Measurements from ENCODE around the gene NAT16. TPM values are rescaled to one million over a fixed set of nuclear protein-coding genes. Genes with fewer than 3 reads are reported as not detected.
A peak's percentile ranks its signal among the peaks of the same experiment; 100 is the strongest.

NAT16 gene
- total and polyA plus RNA-seq, 2 of the 13 experiments (the other 11 are each of a cell fraction or from before 2014, with no cell fraction given) = 0.04 TPM; not detected in 1

GRCh38 chr7:101153969-101154692, 26.0 kb downstream of the NAT16 start, which contains the start of gene AP1S1 (continued):
- TF ChIP-seq, protein P1, sequence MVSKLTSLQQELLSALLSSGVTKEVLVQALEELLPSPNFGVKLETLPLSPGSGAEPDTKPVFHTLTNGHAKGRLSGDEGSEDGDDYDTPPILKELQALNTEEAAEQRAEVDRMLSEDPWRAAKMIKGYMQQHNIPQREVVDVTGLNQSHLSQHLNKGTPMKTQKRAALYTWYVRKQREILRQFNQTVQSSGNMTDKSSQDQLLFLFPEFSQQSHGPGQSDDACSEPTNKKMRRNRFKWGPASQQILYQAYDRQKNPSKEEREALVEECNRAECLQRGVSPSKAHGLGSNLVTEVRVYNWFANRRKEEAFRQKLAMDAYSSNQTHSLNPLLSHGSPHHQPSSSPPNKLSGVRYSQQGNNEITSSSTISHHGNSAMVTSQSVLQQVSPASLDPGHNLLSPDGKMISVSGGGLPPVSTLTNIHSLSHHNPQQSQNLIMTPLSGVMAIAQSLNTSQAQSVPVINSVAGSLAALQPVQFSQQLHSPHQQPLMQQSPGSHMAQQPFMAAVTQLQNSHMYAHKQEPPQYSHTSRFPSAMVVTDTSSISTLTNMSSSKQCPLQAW (CRISPR knock-in tag; IDR thresholded peaks at IDR 0.05) = no peak
- TF ChIP-seq RBM39 (IDR thresholded peaks at IDR 0.05; ENCODE audit: low read depth, low read length, poor library complexity, severe bottlenecking) (peak; percentile 93), ZFP41 (CRISPR knock-in tag; IDR thresholded peaks at IDR 0.05; ENCODE audit: borderline replicate concordance) (no peak), SMAD1 (CRISPR knock-in tag; IDR thresholded peaks at IDR 0.05; ENCODE audit: borderline replicate concordance, low read depth) (no peak), MZF1 (CRISPR knock-in tag; IDR thresholded peaks at IDR 0.05; ENCODE audit: borderline replicate concordance) (no peak), ARNT (IDR thresholded peaks at IDR 0.05) (no peak), POLR2G (IDR thresholded peaks at IDR 0.05; ENCODE audit: low read depth, low read length) (no peak), ZNF331 (CRISPR knock-in tag; IDR thresholded peaks at IDR 0.05) (0 out of 2 replicates have a peak, but pooled peaks have one; percentile 36), ZNF746 (CRISPR knock-in tag; IDR thresholded peaks at IDR 0.05) (peak; percentile 72; the same call in 1 of the 2 replicates), KLF16 (CRISPR knock-in tag; IDR thresholded peaks at IDR 0.05) (peak in 1 of 2 experiments; percentile 41; a peak in 1 of 4 replicates), MLLT10 (CRISPR knock-in tag; IDR thresholded peaks at IDR 0.05) (no peak), RNF2 (conservative IDR thresholded peaks at IDR 0.05; ENCODE audit: low read depth) (peak; percentile 87), HMGXB3 (CRISPR knock-in tag; IDR thresholded peaks at IDR 0.05; ENCODE audit: borderline replicate concordance) (no peak), TCF7 (IDR thresholded peaks at IDR 0.05; ENCODE audit: low read depth) (no peak), ZNF343 (CRISPR knock-in tag; IDR thresholded peaks at IDR 0.05) (no peak), ZNF749 (CRISPR knock-in tag; IDR thresholded peaks at IDR 0.05; ENCODE audit: borderline replicate concordance) (no peak), GABPB1 (CRISPR knock-in tag; IDR thresholded peaks at IDR 0.05) (peak; percentile 63; the same call in 1 of the 2 replicates), GATAD2A (CRISPR knock-in tag; IDR thresholded peaks at IDR 0.05) (peak; percentile 27; the same call in 1 of the 2 replicates), KLF11 (CRISPR knock-in tag; IDR thresholded peaks at IDR 0.05) (no peak), FOXC1 (CRISPR knock-in tag; IDR thresholded peaks at IDR 0.05; ENCODE audit: borderline replicate concordance) (0 out of 2 replicates have a peak, but pooled peaks have one; percentile 19)
- TF ChIP-seq, protein P2, sequence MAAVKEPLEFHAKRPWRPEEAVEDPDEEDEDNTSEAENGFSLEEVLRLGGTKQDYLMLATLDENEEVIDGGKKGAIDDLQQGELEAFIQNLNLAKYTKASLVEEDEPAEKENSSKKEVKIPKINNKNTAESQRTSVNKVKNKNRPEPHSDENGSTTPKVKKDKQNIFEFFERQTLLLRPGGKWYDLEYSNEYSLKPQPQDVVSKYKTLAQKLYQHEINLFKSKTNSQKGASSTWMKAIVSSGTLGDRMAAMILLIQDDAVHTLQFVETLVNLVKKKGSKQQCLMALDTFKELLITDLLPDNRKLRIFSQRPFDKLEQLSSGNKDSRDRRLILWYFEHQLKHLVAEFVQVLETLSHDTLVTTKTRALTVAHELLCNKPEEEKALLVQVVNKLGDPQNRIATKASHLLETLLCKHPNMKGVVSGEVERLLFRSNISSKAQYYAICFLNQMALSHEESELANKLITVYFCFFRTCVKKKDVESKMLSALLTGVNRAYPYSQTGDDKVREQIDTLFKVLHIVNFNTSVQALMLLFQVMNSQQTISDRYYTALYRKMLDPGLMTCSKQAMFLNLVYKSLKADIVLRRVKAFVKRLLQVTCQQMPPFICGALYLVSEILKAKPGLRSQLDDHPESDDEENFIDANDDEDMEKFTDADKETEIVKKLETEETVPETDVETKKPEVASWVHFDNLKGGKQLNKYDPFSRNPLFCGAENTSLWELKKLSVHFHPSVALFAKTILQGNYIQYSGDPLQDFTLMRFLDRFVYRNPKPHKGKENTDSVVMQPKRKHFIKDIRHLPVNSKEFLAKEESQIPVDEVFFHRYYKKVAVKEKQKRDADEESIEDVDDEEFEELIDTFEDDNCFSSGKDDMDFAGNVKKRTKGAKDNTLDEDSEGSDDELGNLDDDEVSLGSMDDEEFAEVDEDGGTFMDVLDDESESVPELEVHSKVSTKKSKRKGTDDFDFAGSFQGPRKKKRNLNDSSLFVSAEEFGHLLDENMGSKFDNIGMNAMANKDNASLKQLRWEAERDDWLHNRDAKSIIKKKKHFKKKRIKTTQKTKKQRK (IDR thresholded peaks at IDR 0.05; ENCODE audit: low read length) = no peak
